Chondrocyte (in vitro differentiated cells): ENCODE measurements around the gene RPL37A. TPM values are rescaled to one million over a fixed set of nuclear protein-coding genes. Genes with fewer than 3 reads are reported as not detected.

Experiments
- DNase-seq: peaks from one replicate; pipeline ENCODE4 v3.0.0; 2021; ENCODE audit warnings: mixed read lengths, low spot score
- H3K27ac Mint-ChIP-seq: one replicate; pipeline ENCODE4 v1.8.0; 2021; ENCODE audit warnings: mild to moderate bottlenecking, moderate library complexity, mixed read lengths; ENCODE audit not compliant: unreplicated experiment
- H3K27me3 Mint-ChIP-seq: 2 replicates; pipeline ENCODE4 v1.8.0; 2021; ENCODE audit warnings: low read depth, mixed read lengths
- H3K36me3 Mint-ChIP-seq: 2 replicates; pipeline ENCODE4 v1.8.0; 2021; ENCODE audit warnings: low read depth, mixed read lengths
- H3K4me1 Mint-ChIP-seq: 2 replicates; pipeline ENCODE4 v1.8.0; 2021; ENCODE audit warnings: low read depth, mild to moderate bottlenecking, mixed read lengths
- H3K4me3 Mint-ChIP-seq: one replicate; pipeline ENCODE4 v1.8.0; 2021; ENCODE audit warnings: mild to moderate bottlenecking, moderate library complexity, mixed read lengths; ENCODE audit not compliant: unreplicated experiment
- H3K9me3 Mint-ChIP-seq: 2 replicates; pipeline ENCODE4 v1.8.0; 2021; ENCODE audit warnings: low read depth, mixed read lengths
- total RNA-seq: library from RNA; stranded (reverse); gene quantifications from 3 replicates; pipeline ENCODE4 v1.2.1, GENCODE V29; 2021
- TF ChIP-seq, protein P1 (sequence below): fragments of 200-600 bp; sonication (generic); IDR thresholded peaks from 2 replicates; pipeline ENCODE4 v1.5.0; 2021; ENCODE audit warnings: antibody characterized with exemption, mild to moderate bottlenecking, moderate library complexity

The RPL37A gene
- total RNA-seq, 1 donor from 2014 or later = 2,049 TPM

DNA sequence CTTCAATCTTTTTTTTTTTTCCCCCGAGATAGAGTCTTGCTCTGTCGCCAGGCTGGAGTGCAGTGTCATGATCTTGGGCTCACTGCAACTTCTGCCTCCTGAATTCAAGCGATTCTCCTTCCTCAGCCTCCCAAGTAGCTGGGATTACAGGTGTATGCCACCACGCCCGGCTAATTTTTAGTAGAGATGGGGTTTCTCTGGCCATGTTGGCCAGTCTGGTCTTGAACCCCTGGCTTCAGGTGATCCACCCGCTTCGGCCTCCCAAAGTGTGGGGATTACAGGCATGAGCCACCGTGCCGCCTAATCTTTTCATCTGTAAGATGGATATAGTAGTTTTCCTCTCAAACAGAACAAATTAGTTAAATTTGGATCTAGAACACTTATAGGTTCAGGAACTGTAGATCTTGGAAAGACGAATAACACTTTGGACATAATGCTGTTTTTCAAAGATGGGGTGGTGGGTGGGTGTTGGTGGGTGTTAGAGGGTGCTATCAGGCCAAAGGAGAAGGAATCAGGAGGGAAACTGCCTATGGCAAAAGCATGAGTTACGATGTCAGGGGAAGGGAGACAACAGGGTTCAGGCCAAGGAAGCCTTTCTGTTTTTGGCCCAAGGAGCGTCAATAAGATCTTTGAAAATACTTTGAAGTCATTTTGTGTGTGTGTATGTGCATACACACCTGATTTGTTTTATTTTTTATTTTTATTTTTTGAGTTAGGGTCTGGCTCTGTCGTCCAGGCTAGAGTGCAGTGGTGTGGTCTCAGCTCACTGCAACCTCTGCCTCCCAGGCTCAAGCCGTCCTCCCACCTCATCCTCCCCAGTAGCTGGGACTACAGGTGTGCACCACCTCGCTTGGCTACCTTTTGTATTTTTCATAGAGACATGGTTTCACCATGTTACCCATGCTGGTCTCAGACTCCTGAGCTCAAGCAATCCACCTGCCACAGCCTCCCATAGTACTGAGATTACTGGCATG lies 6.8 kb downstream of the RPL37A start:
- no peaks in the 10 kb centered on the region for H3K9me3 Mint-ChIP-seq
- DNase-seq = no peak
- TF ChIP-seq, protein P1, sequence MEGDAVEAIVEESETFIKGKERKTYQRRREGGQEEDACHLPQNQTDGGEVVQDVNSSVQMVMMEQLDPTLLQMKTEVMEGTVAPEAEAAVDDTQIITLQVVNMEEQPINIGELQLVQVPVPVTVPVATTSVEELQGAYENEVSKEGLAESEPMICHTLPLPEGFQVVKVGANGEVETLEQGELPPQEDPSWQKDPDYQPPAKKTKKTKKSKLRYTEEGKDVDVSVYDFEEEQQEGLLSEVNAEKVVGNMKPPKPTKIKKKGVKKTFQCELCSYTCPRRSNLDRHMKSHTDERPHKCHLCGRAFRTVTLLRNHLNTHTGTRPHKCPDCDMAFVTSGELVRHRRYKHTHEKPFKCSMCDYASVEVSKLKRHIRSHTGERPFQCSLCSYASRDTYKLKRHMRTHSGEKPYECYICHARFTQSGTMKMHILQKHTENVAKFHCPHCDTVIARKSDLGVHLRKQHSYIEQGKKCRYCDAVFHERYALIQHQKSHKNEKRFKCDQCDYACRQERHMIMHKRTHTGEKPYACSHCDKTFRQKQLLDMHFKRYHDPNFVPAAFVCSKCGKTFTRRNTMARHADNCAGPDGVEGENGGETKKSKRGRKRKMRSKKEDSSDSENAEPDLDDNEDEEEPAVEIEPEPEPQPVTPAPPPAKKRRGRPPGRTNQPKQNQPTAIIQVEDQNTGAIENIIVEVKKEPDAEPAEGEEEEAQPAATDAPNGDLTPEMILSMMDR = no peak
- H3K27ac Mint-ChIP-seq = peak overlapping the region; percentile 59
- H3K4me3 Mint-ChIP-seq = no peak overlapping the region
- peaks cover 34% of the 10 kb centered on the region for H3K36me3 Mint-ChIP-seq
- H3K27me3 Mint-ChIP-seq = no peaks in the 10 kb centered on the region
- H3K4me1 Mint-ChIP-seq = peaks cover 52% of the 10 kb centered on the region

DNA sequence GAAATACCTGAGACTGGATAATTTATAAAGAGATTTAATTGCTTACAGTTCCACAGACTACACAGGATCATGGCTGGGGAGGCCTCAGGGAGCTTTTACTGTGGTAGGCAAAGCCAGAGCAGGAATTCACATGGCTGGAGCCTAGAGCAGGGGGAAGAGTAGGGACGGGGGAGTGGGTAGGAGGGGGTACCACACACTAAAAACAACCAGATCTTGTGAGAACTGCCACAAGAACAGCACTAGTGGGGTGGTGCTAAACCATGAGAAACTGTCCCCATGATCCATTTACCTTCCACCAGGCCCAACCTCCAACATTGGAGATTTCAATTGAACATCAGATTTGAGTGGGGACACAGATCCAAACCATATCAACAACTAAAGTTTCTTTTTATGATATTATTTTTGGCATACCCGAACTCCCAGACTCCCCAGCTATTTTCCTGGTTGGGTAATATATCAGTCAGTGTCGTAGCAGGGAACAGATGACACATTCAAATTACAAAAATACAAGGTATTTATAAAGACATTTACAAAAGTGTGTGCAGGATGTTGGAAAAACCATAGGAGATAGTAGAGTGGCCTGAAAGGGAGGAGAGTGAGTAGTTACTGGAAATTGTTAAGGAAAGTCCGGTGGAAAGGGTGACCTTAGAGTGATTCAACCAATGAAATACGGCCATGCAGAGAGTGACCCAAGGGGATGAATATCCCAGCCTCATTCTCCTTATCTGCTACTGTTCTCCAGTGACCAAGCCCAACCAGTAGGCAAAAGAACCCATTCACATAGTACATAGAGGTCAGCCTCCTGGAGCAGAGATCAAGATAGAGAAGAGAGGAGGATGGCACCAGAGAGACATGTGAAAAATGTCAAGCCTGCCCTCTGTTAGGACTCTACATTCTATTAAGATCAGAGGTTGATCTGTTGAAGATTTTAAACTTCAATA lies 8.8 kb downstream of the RPL37A start:
- H3K27ac Mint-ChIP-seq = peak overlapping the region; percentile 34
- no peaks in the 10 kb centered on the region for H3K27me3 Mint-ChIP-seq
- peaks cover 36% of the 10 kb centered on the region for H3K4me1 Mint-ChIP-seq
- no peak for DNase-seq
- H3K9me3 Mint-ChIP-seq = no peaks in the 10 kb centered on the region
- no peak overlapping the region for H3K4me3 Mint-ChIP-seq
- H3K36me3 Mint-ChIP-seq = peaks cover 18% of the 10 kb centered on the region
- TF ChIP-seq, protein P1 = no peak

DNA sequence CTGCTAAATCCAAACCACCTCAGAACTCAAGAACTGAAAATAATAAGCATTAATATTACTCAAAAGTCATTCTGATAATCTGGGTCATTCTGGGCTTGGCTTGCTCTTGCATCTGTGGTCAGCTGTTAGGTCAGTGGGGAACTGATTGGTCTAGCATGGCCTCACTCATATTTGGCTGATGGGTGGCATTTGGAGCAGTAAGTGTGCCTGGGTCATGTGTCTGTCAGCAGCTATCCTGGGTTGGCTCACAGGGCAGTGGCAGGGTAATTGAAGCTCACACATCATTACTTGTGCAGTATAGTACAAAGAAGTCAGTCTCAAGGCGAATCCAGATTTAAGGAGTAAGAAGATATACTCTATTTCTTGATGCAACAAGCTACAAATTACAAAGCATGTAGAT lies 9.6 kb downstream of the RPL37A start:
- Mint-ChIP-seq H3K27me3 (no peaks in the 10 kb centered on the region), H3K27ac (no peak overlapping the region), H3K4me1 (peaks cover 28% of the 10 kb centered on the region), H3K36me3 (peaks cover 12% of the 10 kb centered on the region), H3K9me3 (no peaks in the 10 kb centered on the region), H3K4me3 (no peak overlapping the region)
- TF ChIP-seq, protein P1 = no peak
- DNase-seq = no peak

DNA sequence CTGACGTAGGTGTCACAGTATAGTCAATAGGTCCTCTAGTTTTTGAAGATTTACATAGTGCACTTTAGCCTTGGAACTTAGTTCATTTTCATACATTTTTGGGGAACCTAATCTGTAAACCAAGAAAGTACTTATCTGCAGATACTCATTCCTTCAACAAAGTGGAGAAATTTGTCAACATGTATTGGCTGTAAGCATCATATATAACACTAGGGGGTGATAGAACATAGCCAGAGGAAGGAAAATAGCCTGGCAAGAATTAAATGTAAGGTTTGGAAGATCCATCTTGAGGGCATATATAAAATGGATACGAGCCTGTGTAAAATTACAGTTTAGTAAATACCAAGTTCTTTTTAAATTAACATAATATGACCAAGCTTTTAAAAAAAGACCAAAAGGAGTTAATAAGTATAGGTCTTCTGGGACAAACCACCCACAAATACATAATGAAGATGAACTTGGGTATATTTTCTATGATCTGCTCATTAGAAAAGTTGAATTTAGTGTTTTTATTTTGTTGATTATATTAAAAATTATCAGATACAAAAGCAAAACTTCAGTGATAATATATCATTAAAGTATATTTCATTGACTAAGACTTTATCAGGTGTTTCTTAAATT lies 18.2 kb downstream of the RPL37A start:
- Mint-ChIP-seq H3K27ac (no peak overlapping the region), H3K4me3 (no peak overlapping the region), H3K4me1 (peaks cover 22% of the 10 kb centered on the region), H3K36me3 (peaks cover 3% of the 10 kb centered on the region), H3K9me3 (no peaks in the 10 kb centered on the region), H3K27me3 (no peaks in the 10 kb centered on the region)
- no peak for DNase-seq
- TF ChIP-seq, protein P1 = peak; percentile 93
